ENCODE results near the gene UBE3B.

- TF ChIP-seq CTCF (IDR thresholded peaks at IDR 0.05) (no peak), POLR2A (IDR thresholded peaks at IDR 0.05) (no peak)
Observed at GRCh38 chr12:109513977-109514376, 36.5 kb downstream of the UBE3B start.
